ENCODE results near the gene SMIM35. TPM values are rescaled to one million over a fixed set of nuclear protein-coding genes. Genes with fewer than 3 reads are reported as not detected.

The SMIM35 gene
- total RNA-seq, 1 experiment from 2014 or later: not detected

GRCh38 chr11:118126082-118126838 lies 39.5 kb upstream of the SMIM35 start:
- Histone ChIP-seq H3K36me3 (ENCODE audit: low read depth, low read length) (no peaks in the 10 kb centered on the region), H3K9me2 (replicated peaks; ENCODE audit: low read length) (no peaks in the 10 kb centered on the region), H3K79me2 (ENCODE audit: low read length) (no peaks in the 10 kb centered on the region), H3F3A (ENCODE audit: low read length, unreplicated experiment) (no peaks in the 10 kb centered on the region), H3K4me1 (ENCODE audit: insufficient read depth, low read length) (no peaks in the 10 kb centered on the region), H3K9me3 (ENCODE audit: low read length) (no peaks in the 10 kb centered on the region), H3K4me2 (ENCODE audit: low read length) (no peak overlapping the region), H3K9ac (ENCODE audit: low read length) (no peak overlapping the region), H4K20me1 (ENCODE audit: low read length) (no peaks in the 10 kb centered on the region), H3K27me3 (ENCODE audit: low read length) (peaks cover 63% of the 10 kb centered on the region), H2AFZ (ENCODE audit: low read length) (peak overlapping the region; percentile 39; the same call in 1 of the 2 replicates), H3K27ac (ENCODE audit: low read length) (no peak overlapping the region), H3K4me3 (ENCODE audit: low read length) (no peak overlapping the region)
- intact Hi-C loops (cut with micrococcal nuclease): no loop called here
- ChIA-PET CTCF (no interaction called here), POLR2A (ENCODE audit: unreplicated experiment) (no interaction called here)
- TF ChIP-seq EZH2phosphoT487 (IDR thresholded peaks at IDR 0.05; ENCODE audit: borderline replicate concordance, low read length): no peak
- TF ChIP-seq, protein P1, sequence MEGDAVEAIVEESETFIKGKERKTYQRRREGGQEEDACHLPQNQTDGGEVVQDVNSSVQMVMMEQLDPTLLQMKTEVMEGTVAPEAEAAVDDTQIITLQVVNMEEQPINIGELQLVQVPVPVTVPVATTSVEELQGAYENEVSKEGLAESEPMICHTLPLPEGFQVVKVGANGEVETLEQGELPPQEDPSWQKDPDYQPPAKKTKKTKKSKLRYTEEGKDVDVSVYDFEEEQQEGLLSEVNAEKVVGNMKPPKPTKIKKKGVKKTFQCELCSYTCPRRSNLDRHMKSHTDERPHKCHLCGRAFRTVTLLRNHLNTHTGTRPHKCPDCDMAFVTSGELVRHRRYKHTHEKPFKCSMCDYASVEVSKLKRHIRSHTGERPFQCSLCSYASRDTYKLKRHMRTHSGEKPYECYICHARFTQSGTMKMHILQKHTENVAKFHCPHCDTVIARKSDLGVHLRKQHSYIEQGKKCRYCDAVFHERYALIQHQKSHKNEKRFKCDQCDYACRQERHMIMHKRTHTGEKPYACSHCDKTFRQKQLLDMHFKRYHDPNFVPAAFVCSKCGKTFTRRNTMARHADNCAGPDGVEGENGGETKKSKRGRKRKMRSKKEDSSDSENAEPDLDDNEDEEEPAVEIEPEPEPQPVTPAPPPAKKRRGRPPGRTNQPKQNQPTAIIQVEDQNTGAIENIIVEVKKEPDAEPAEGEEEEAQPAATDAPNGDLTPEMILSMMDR (conservative IDR thresholded peaks at IDR 0.05; ENCODE audit: low read depth, low read length): no peak
- no peak for TF ChIP-seq EZH2 (IDR thresholded peaks at IDR 0.05; ENCODE audit: low read length, unreplicated experiment)
- DNase-seq (peak; percentile 31), ATAC-seq (no peak)
- no TSS peak for BruUV-seq (replicated peaks)

GRCh38 chr11:118124929-118125535 lies 38.3 kb upstream of the SMIM35 start:
- H3K4me1 ChIP-seq (ENCODE audit: insufficient read depth, low read length): no peaks in the 10 kb centered on the region
- no peaks in the 10 kb centered on the region for H4K20me1 ChIP-seq (ENCODE audit: low read length)
- H3K9me3 ChIP-seq (ENCODE audit: low read length): no peaks in the 10 kb centered on the region
- no peak overlapping the region for H2AFZ ChIP-seq (ENCODE audit: low read length)
- H3F3A ChIP-seq (ENCODE audit: low read length, unreplicated experiment): no peaks in the 10 kb centered on the region
- no peaks in the 10 kb centered on the region for H3K79me2 ChIP-seq (ENCODE audit: low read length)
- no peak overlapping the region for H3K27ac ChIP-seq (ENCODE audit: low read length)
- H3K9me2 ChIP-seq (replicated peaks; ENCODE audit: low read length): no peaks in the 10 kb centered on the region
- no peak overlapping the region for H3K4me3 ChIP-seq (ENCODE audit: low read length)
- ChIA-PET CTCF (no interaction called here), POLR2A (ENCODE audit: unreplicated experiment) (no interaction called here)
- no peak for TF ChIP-seq EZH2phosphoT487 (IDR thresholded peaks at IDR 0.05; ENCODE audit: borderline replicate concordance, low read length)
- H3K4me2 ChIP-seq (ENCODE audit: low read length): no peak overlapping the region
- no TSS peak for BruUV-seq (replicated peaks)
- no peak overlapping the region for H3K9ac ChIP-seq (ENCODE audit: low read length)
- DNase-seq: no peak
- H3K36me3 ChIP-seq (ENCODE audit: low read depth, low read length): no peaks in the 10 kb centered on the region
- ATAC-seq: no peak
- H3K27me3 ChIP-seq (ENCODE audit: low read length): peaks cover 67% of the 10 kb centered on the region
- intact Hi-C loops (cut with micrococcal nuclease): no loop called here

- no peaks in the 10 kb centered on the region for H3K79me2 ChIP-seq (ENCODE audit: low read length)
- H3K9ac ChIP-seq (ENCODE audit: low read length): no peak overlapping the region
- H3F3A ChIP-seq (ENCODE audit: low read length, unreplicated experiment): no peaks in the 10 kb centered on the region
- no peak overlapping the region for H3K4me3 ChIP-seq (ENCODE audit: low read length)
- no peaks in the 10 kb centered on the region for H3K9me3 ChIP-seq (ENCODE audit: low read length)
- H4K20me1 ChIP-seq (ENCODE audit: low read length): no peaks in the 10 kb centered on the region
- ChIA-PET POLR2A (ENCODE audit: unreplicated experiment) (no interaction called here), CTCF (no interaction called here)
- H2AFZ ChIP-seq (ENCODE audit: low read length): no peak overlapping the region
- H3K27me3 ChIP-seq (ENCODE audit: low read length): peaks cover 80% of the 10 kb centered on the region
- DNase-seq: no peak
- H3K9me2 ChIP-seq (replicated peaks; ENCODE audit: low read length): no peaks in the 10 kb centered on the region
- H3K27ac ChIP-seq (ENCODE audit: low read length): no peak overlapping the region
- no peak for ATAC-seq
- BruUV-seq (replicated peaks): no TSS peak
- intact Hi-C loops (cut with micrococcal nuclease): no loop called here
- no peaks in the 10 kb centered on the region for H3K4me1 ChIP-seq (ENCODE audit: insufficient read depth, low read length)
- TF ChIP-seq EZH2phosphoT487 (IDR thresholded peaks at IDR 0.05; ENCODE audit: borderline replicate concordance, low read length): no peak
- H3K4me2 ChIP-seq (ENCODE audit: low read length): no peak overlapping the region
- H3K36me3 ChIP-seq (ENCODE audit: low read depth, low read length): no peaks in the 10 kb centered on the region
Measured at GRCh38 chr11:118120793-118121192, 34.0 kb upstream of the SMIM35 start.

Measured in PC-3 (cell line).